Activated CD8-positive, alpha-beta memory T cell treated with anti-CD3 and anti-CD28 coated beads, Interleukin-2, amount 50 U/mL, for 24 hours (primary cell): ENCODE data around the gene ARGLU1.

Experiments used
- DNase-seq: peaks from one replicate; pipeline ENCODE4 v3.0.0-alpha.2; 2020; ENCODE audit errors: extremely low read depth

The ARGLU1 gene

GRCh38 chr13:106586648-106587166 is 18.8 kb upstream of the ARGLU1 start:
- no peak for DNase-seq

GRCh38 chr13:106581225-106581624 is 13.3 kb upstream of the ARGLU1 start:
- DNase-seq, result no peak

- DNase-seq, result no peak
Observed at GRCh38 chr13:106575896-106576295, 8.0 kb upstream of the ARGLU1 start.

- DNase-seq, result no peak
Observed at GRCh38 chr13:106573868-106574267, 5.9 kb upstream of the ARGLU1 start.

- no peak for DNase-seq
Observed at GRCh38 chr13:106573284-106573846, 5.4 kb upstream of the ARGLU1 start.

- peak; percentile 45 for DNase-seq
Observed at GRCh38 chr13:106570299-106570852, 2.4 kb upstream of the ARGLU1 start.

- no peak for DNase-seq
Observed at GRCh38 chr13:106569233-106570095, 1.5 kb upstream of the ARGLU1 start.

GRCh38 chr13:106568299-106569003 is 514 bp upstream of the ARGLU1 start:
- DNase-seq, result no peak

GRCh38 chr13:106566641-106567473 is 1.1 kb downstream of the ARGLU1 start:
- no peak for DNase-seq

- DNase-seq, result no peak
Observed at GRCh38 chr13:106565127-106565775, 2.7 kb downstream of the ARGLU1 start.

- DNase-seq, result no peak
Observed at GRCh38 chr13:106562301-106562700, 5.6 kb downstream of the ARGLU1 start.

GRCh38 chr13:106561551-106562170 is 6.3 kb downstream of the ARGLU1 start:
- peak; percentile 21 for DNase-seq

GRCh38 chr13:106560821-106561220 is 7.1 kb downstream of the ARGLU1 start:
- DNase-seq, result no peak

- no peak for DNase-seq
Observed at GRCh38 chr13:106558527-106558926, 9.4 kb downstream of the ARGLU1 start.

- no peak for DNase-seq
Observed at GRCh38 chr13:106555631-106556328, 12.2 kb downstream of the ARGLU1 start.

- DNase-seq, result no peak
Observed at GRCh38 chr13:106551751-106552150, 16.2 kb downstream of the ARGLU1 start.

GRCh38 chr13:106551350-106551749 is 16.6 kb downstream of the ARGLU1 start:
- no peak for DNase-seq

- no peak for DNase-seq
Observed at GRCh38 chr13:106550570-106551135, 17.3 kb downstream of the ARGLU1 start.

- no peak for DNase-seq
Observed at GRCh38 chr13:106548064-106548696, 19.8 kb downstream of the ARGLU1 start.
